ENCODE measurements around the gene POLR2E.

GRCh38 chr19:1117654-1118053, 22.5 kb upstream of the POLR2E start:
- TF ChIP-seq CTCF (IDR thresholded peaks at IDR 0.05): no peak
- TF ChIP-seq POLR2AphosphoS5 (IDR thresholded peaks at IDR 0.05): no peak
- no peak for TF ChIP-seq EP300 (IDR thresholded peaks at IDR 0.05)
- no peak for TF ChIP-seq POLR2A (IDR thresholded peaks at IDR 0.05)
